Neural cell (in vitro differentiated cells): ENCODE measurements around the gene SMAP2. TPM values are rescaled to one million over a fixed set of nuclear protein-coding genes. Genes with fewer than 3 reads are reported as not detected.
"Not testable (repeated sequence)": the region's sequence is repeated elsewhere in the genome, so short reads cannot be mapped to it uniquely, and the experiment has no call there.

ENCODE experiments used
- H2AFZ ChIP-seq: fragments of 200-600, 300-800 bp; sonication (generic), shearing (Covaris generic); 2 replicates; pipeline ENCODE4 v1.6.0; 2014; ENCODE audit warnings: low read depth, mild to moderate bottlenecking, antibody characterized with exemption, low read length, moderate library complexity
- H3F3A ChIP-seq: fragments of 200-600 bp; shearing (Covaris generic); 2 replicates; pipeline ENCODE4 v1.6.1; 2016; ENCODE audit warnings: mild to moderate bottlenecking, moderate library complexity, mixed read lengths, antibody characterized with exemption, low read length; ENCODE audit not compliant: insufficient read depth, poor library complexity, severe bottlenecking
- H3K27ac ChIP-seq: fragments of 200-600, 300-800 bp; sonication (generic), shearing (Covaris generic); 2 replicates; pipeline ENCODE4 v1.5.1; 2014; ENCODE audit warnings: mild to moderate bottlenecking, low read length, moderate library complexity
- H3K27me3 ChIP-seq: fragments of 300-800, 200-600 bp; sonication (generic), shearing (Covaris generic); 2 replicates; pipeline ENCODE4 v1.6.0; 2014; ENCODE audit warnings: mild to moderate bottlenecking, low read depth, low read length, moderate library complexity; ENCODE audit not compliant: insufficient read depth
- H3K36me3 ChIP-seq: fragments of 300-800, 200-600 bp; sonication (generic), shearing (Covaris generic); 2 replicates; pipeline ENCODE4 v1.5.1; 2014; ENCODE audit warnings: mild to moderate bottlenecking, antibody characterized with exemption, low read length, moderate library complexity; ENCODE audit not compliant: insufficient read depth
- H3K4me2 ChIP-seq: fragments of 300-800, 200-600 bp; sonication (generic), shearing (Covaris generic); 2 replicates; pipeline ENCODE4 v1.6.0; 2014; ENCODE audit warnings: mild to moderate bottlenecking, low read length
- H3K4me3 ChIP-seq: fragments of 300-800, 200-600 bp; sonication (generic), shearing (Covaris generic); 2 replicates; pipeline ENCODE4 v1.5.1; 2014; ENCODE audit warnings: mild to moderate bottlenecking, low read length, moderate library complexity
- H3K79me2 ChIP-seq: fragments of 200-600 bp; shearing (Covaris generic); replicated peaks from 2 replicates; pipeline ENCODE4 v1.6.0; 2014; ENCODE audit warnings: mild to moderate bottlenecking, low read length, moderate library complexity; ENCODE audit not compliant: insufficient read depth
- H3K9ac ChIP-seq: fragments of 300-800, 200-600 bp; sonication (generic), shearing (Covaris generic); 2 replicates; pipeline ENCODE4 v1.6.1; 2016; ENCODE audit warnings: mild to moderate bottlenecking, low read length, mixed read lengths
- H3K9me2 ChIP-seq: fragments of 200-600 bp; shearing (Covaris generic); 2 replicates; pipeline ENCODE4 v1.6.1; 2016; ENCODE audit warnings: mild to moderate bottlenecking, low read length, mixed read lengths; ENCODE audit not compliant: insufficient read depth
- H3K9me3 ChIP-seq: fragments of 200-600, 300-800 bp; sonication (generic), shearing (Covaris generic); 2 replicates; pipeline ENCODE4 v1.6.1; 2016; ENCODE audit warnings: mild to moderate bottlenecking, mixed run types, low read length, moderate library complexity, mixed read lengths
- H4K20me1 ChIP-seq: fragments of 200-600 bp; shearing (Covaris generic); 2 replicates; pipeline ENCODE4 v1.6.1; 2016; ENCODE audit warnings: mild to moderate bottlenecking, mixed run types; ENCODE audit not compliant: insufficient read depth
- CTCF ChIP-seq: fragments of 450-650 bp; IDR thresholded peaks from 2 replicates; pipeline ENCODE4 v1.5.1; 2014; ENCODE audit warnings: antibody characterized with exemption, mild to moderate bottlenecking, moderate library complexity; ENCODE audit not compliant: poor library complexity, severe bottlenecking
- EP300 ChIP-seq: fragments of 450-650 bp; conservative IDR thresholded peaks from 2 replicates; pipeline ENCODE4 v1.6.1; 2014; ENCODE audit warnings: antibody characterized with exemption, mild to moderate bottlenecking, moderate library complexity; ENCODE audit not compliant: poor library complexity, severe bottlenecking
- EZH2 ChIP-seq: fragments of 200-600, 300-800 bp; shearing (Covaris generic), sonication (generic); IDR thresholded peaks from 2 replicates; pipeline ENCODE4 v1.6.1; 2014; ENCODE audit warnings: antibody characterized with exemption, low read length, borderline replicate concordance, mild to moderate bottlenecking; ENCODE audit not compliant: insufficient read depth, poor library complexity, severe bottlenecking
- MXI1 ChIP-seq: fragments of 450-650 bp; conservative IDR thresholded peaks from 2 replicates; pipeline ENCODE4 v1.6.1; 2014; ENCODE audit warnings: antibody characterized with exemption, mild to moderate bottlenecking; ENCODE audit not compliant: poor library complexity, severe bottlenecking
- POLR2AphosphoS5 ChIP-seq: IDR thresholded peaks from 2 replicates; pipeline ENCODE4 v1.6.1; 2012
- RAD21 ChIP-seq: fragments of 450-650 bp; conservative IDR thresholded peaks from 2 replicates; pipeline ENCODE4 v1.6.1; 2014; ENCODE audit warnings: antibody characterized with exemption, mild to moderate bottlenecking, moderate library complexity
- REST ChIP-seq: IDR thresholded peaks from 2 replicates; pipeline ENCODE4 v1.6.1; 2012; ENCODE audit warnings: borderline replicate concordance
- SMC3 ChIP-seq: fragments of 450-650 bp; conservative IDR thresholded peaks from 2 replicates; pipeline ENCODE4 v1.6.1; 2014; ENCODE audit warnings: antibody characterized with exemption, mild to moderate bottlenecking, moderate library complexity; ENCODE audit not compliant: poor library complexity
- TAF1 ChIP-seq: IDR thresholded peaks from 2 replicates; pipeline ENCODE4 v1.6.1; 2012; ENCODE audit warnings: low read depth
- polyA plus RNA-seq: library from polyadenylated mRNA; depleted of rRNA; stranded (reverse); fragments of >200 nt; gene quantifications from 2 replicates; pipeline ENCODE4 v1.2.3, GENCODE V29; 2014

Gene SMAP2
- polyA plus RNA-seq, 1 donor from 2014 or later = 46.8 TPM

- not testable (repeated sequence) for H3K79me2 ChIP-seq, H3K36me3 ChIP-seq, H3K9me2 ChIP-seq, H3K27ac ChIP-seq, H3K9me3 ChIP-seq, H3K4me2 ChIP-seq, H4K20me1 ChIP-seq, H3K4me3 ChIP-seq, H3K27me3 ChIP-seq, H2AFZ ChIP-seq, H3K9ac ChIP-seq, H3F3A ChIP-seq
Observed at GRCh38 chr1:40342381-40342717, 31.2 kb upstream of the SMAP2 start.

GRCh38 chr1:40344597-40344996, 28.9 kb upstream of the SMAP2 start:
- Histone ChIP-seq H3K4me3 (no peak overlapping the region), H3K9me2 (no peaks in the 10 kb centered on the region), H3K36me3 (no peaks in the 10 kb centered on the region), H3F3A (no peaks in the 10 kb centered on the region), H3K9ac (no peak overlapping the region), H2AFZ (no peak overlapping the region), H3K27ac (no peak overlapping the region), H3K27me3 (peaks cover 4% of the 10 kb centered on the region), H3K9me3 (no peaks in the 10 kb centered on the region), H3K4me2 (no peak overlapping the region), H3K79me2 (no peaks in the 10 kb centered on the region), H4K20me1 (no peaks in the 10 kb centered on the region)
- TF ChIP-seq TAF1 = no peak
- no peak for TF ChIP-seq EP300
- TF ChIP-seq MXI1 = no peak
- TF ChIP-seq SMC3 = no peak
- no peak for TF ChIP-seq POLR2AphosphoS5
- TF ChIP-seq EZH2 = no peak
- no peak for TF ChIP-seq RAD21
- no peak for TF ChIP-seq REST
- TF ChIP-seq CTCF = no peak

GRCh38 chr1:40350391-40350790, 23.1 kb upstream of the SMAP2 start:
- no peaks in the 10 kb centered on the region for H3K79me2 ChIP-seq
- H3K9ac ChIP-seq = no peak overlapping the region
- no peaks in the 10 kb centered on the region for H3K9me3 ChIP-seq
- no peak overlapping the region for H3K4me3 ChIP-seq
- no peak for TF ChIP-seq POLR2AphosphoS5
- TF ChIP-seq REST = no peak
- no peak for TF ChIP-seq EP300
- TF ChIP-seq MXI1 = no peak
- TF ChIP-seq EZH2 = no peak
- TF ChIP-seq TAF1 = no peak
- TF ChIP-seq SMC3 = no peak
- TF ChIP-seq RAD21 = no peak
- no peak for TF ChIP-seq CTCF
- no peaks in the 10 kb centered on the region for H3K9me2 ChIP-seq
- no peaks in the 10 kb centered on the region for H3F3A ChIP-seq
- H3K27ac ChIP-seq = no peak overlapping the region
- H3K27me3 ChIP-seq = no peaks in the 10 kb centered on the region
- H3K4me2 ChIP-seq = no peak overlapping the region
- no peaks in the 10 kb centered on the region for H4K20me1 ChIP-seq
- no peaks in the 10 kb centered on the region for H3K36me3 ChIP-seq
- no peak overlapping the region for H2AFZ ChIP-seq
